Measurements from ENCODE around the gene HYAL1.
A peak's percentile ranks its signal among the peaks of the same experiment; 100 is the strongest.

Gene HYAL1

DNA sequence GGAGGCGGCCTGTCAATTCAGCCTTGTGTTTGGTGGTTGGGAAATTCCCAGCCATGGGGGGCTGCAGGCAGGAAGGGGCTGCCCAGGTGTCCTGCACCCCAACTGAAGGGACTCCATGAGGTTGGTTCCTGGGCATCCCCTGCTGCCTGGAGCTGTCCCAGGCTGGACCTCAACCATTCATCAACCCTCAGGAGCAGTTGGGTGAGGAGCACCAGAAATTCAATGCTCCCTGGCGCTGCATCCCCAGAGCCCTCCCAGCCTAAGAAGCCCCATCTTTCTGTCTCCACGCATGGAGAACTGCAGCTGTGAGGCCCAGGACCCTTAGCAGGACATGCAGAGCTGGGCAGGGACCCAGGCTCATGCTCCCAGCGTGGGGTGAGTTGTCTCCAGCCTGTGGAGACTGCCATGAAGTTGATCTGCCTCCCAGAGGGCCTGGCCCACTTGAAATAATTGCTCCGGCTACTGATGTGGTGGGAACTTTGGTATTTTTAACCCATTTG is 42.4 kb downstream of the HYAL1 start:
- DNase-seq (ENCODE audit: low read depth, low spot score): no peak
- Histone ChIP-seq H3K27me3 (ENCODE audit: insufficient read depth, insufficient read length) (no peaks in the 10 kb centered on the region), H3K36me3 (ENCODE audit: insufficient read depth, insufficient read length, low read length) (peaks cover 40% of the 10 kb centered on the region), H3K4me1 (ENCODE audit: insufficient read depth, insufficient read length) (peaks cover 55% of the 10 kb centered on the region), H3K9ac (ENCODE audit: insufficient read length, low read depth) (peak overlapping the region; percentile 94), H3K4me3 (ENCODE audit: insufficient read length, low read depth) (peak overlapping the region; percentile 45), H3K9me3 (ENCODE audit: insufficient read depth, low read length) (no peaks in the 10 kb centered on the region)
- TF ChIP-seq ZNF274 (IDR thresholded peaks at IDR 0.05; ENCODE audit: low read depth, low read length) (no peak), YY1 (IDR thresholded peaks at IDR 0.05; ENCODE audit: insufficient read depth, insufficient read length) (no peak), SUZ12 (IDR thresholded peaks at IDR 0.05; ENCODE audit: extremely low read depth, insufficient read depth, insufficient read length) (no peak)

GRCh38 chr3:50260027-50260941 is 43.1 kb downstream of the HYAL1 start:
- peak; percentile 86 for DNase-seq (ENCODE audit: low read depth, low spot score)
- Histone ChIP-seq H3K9ac (ENCODE audit: insufficient read length, low read depth) (peak overlapping the region; percentile 94), H3K9me3 (ENCODE audit: insufficient read depth, low read length) (no peaks in the 10 kb centered on the region), H3K27me3 (ENCODE audit: insufficient read depth, insufficient read length) (no peaks in the 10 kb centered on the region), H3K4me3 (ENCODE audit: insufficient read length, low read depth) (peak overlapping the region; percentile 45), H3K36me3 (ENCODE audit: insufficient read depth, insufficient read length, low read length) (peaks cover 44% of the 10 kb centered on the region), H3K4me1 (ENCODE audit: insufficient read depth, insufficient read length) (peaks cover 51% of the 10 kb centered on the region)
- TF ChIP-seq ZNF274 (IDR thresholded peaks at IDR 0.05; ENCODE audit: low read depth, low read length) (no peak), SUZ12 (IDR thresholded peaks at IDR 0.05; ENCODE audit: extremely low read depth, insufficient read depth, insufficient read length) (no peak), YY1 (IDR thresholded peaks at IDR 0.05; ENCODE audit: insufficient read depth, insufficient read length) (no peak)

- H3K36me3 ChIP-seq (ENCODE audit: insufficient read depth, insufficient read length, low read length): peaks cover 52% of the 10 kb centered on the region
- no peak for DNase-seq (ENCODE audit: low read depth, low spot score)
- peak overlapping the region; percentile 45 for H3K4me3 ChIP-seq (ENCODE audit: insufficient read length, low read depth)
- H3K9ac ChIP-seq (ENCODE audit: insufficient read length, low read depth): peak overlapping the region; percentile 36
- peaks cover 52% of the 10 kb centered on the region for H3K4me1 ChIP-seq (ENCODE audit: insufficient read depth, insufficient read length)
- H3K9me3 ChIP-seq (ENCODE audit: insufficient read depth, low read length): no peaks in the 10 kb centered on the region
- H3K27me3 ChIP-seq (ENCODE audit: insufficient read depth, insufficient read length): no peaks in the 10 kb centered on the region
- TF ChIP-seq YY1 (IDR thresholded peaks at IDR 0.05; ENCODE audit: insufficient read depth, insufficient read length): no peak
- TF ChIP-seq ZNF274 (IDR thresholded peaks at IDR 0.05; ENCODE audit: low read depth, low read length): no peak
- no peak for TF ChIP-seq SUZ12 (IDR thresholded peaks at IDR 0.05; ENCODE audit: extremely low read depth, insufficient read depth, insufficient read length)
Observed at GRCh38 chr3:50259432-50260026, 43.8 kb downstream of the HYAL1 start.

DNA sequence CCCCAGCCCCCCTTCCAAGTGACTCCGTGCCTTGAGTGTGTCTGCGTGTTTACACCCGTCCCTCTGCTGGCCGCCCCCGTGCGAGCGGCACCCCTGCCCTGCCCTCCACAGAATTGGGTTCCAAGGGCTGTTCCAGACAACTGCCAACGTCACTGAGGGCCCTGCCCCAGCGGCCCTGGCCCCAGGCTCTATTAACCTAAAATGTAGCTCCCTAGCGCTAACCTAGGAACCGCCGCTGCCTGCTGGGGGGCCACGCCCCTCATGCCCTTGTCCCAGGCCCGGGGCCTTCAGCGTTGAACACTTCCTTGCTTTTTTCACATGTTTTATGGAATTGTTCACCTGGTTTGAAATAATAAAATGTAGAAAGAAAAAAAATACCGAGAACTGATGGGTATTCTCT is 44.4 kb downstream of the HYAL1 start:
- Histone ChIP-seq H3K9ac (ENCODE audit: insufficient read length, low read depth) (no peak overlapping the region), H3K9me3 (ENCODE audit: insufficient read depth, low read length) (no peaks in the 10 kb centered on the region), H3K27me3 (ENCODE audit: insufficient read depth, insufficient read length) (no peaks in the 10 kb centered on the region), H3K36me3 (ENCODE audit: insufficient read depth, insufficient read length, low read length) (peaks cover 57% of the 10 kb centered on the region), H3K4me1 (ENCODE audit: insufficient read depth, insufficient read length) (peaks cover 50% of the 10 kb centered on the region), H3K4me3 (ENCODE audit: insufficient read length, low read depth) (no peak overlapping the region)
- no peak for DNase-seq (ENCODE audit: low read depth, low spot score)
- no peak for TF ChIP-seq SUZ12 (IDR thresholded peaks at IDR 0.05; ENCODE audit: extremely low read depth, insufficient read depth, insufficient read length)
- no peak for TF ChIP-seq YY1 (IDR thresholded peaks at IDR 0.05; ENCODE audit: insufficient read depth, insufficient read length)

DNA sequence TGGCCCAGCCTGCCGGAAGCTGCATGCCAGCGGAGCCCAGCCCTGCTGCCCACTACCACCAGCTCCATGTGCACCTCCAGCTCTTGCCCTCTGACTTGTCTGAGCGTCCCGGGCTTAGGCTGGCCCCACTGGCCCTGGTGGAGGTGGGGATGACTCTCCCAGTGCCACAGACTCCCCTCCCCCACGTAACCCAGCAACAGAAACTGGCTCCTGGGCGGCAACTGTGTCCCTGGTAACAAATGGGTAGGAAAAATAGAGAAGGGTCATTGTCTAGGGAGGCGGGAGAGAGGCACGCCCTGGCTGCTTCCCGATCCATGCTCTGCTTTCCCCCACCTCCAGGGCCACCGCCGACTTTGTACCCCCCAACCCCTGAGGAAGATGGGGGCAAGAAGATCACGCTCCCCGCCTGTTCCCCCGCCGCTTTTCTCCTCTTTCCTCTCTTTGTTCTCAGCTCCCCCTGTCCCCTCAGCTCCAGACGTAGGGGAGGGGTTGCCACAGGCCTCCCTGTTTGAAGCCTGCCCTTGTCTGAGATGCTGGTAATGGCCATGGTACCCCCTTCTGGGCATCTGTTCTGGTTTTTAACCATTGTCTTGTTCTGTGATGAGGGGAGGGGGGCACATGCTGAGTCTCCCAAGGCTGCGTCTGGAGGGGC is 45.2 kb downstream of the HYAL1 start:
- no peak for DNase-seq (ENCODE audit: low read depth, low spot score)
- H3K36me3 ChIP-seq (ENCODE audit: insufficient read depth, insufficient read length, low read length): peaks cover 63% of the 10 kb centered on the region
- TF ChIP-seq SUZ12 (IDR thresholded peaks at IDR 0.05; ENCODE audit: extremely low read depth, insufficient read depth, insufficient read length) (no peak), ZNF274 (IDR thresholded peaks at IDR 0.05; ENCODE audit: low read depth, low read length) (no peak), YY1 (IDR thresholded peaks at IDR 0.05; ENCODE audit: insufficient read depth, insufficient read length) (no peak)
- peaks cover 50% of the 10 kb centered on the region for H3K4me1 ChIP-seq (ENCODE audit: insufficient read depth, insufficient read length)
- H3K27me3 ChIP-seq (ENCODE audit: insufficient read depth, insufficient read length): no peaks in the 10 kb centered on the region
- H3K4me3 ChIP-seq (ENCODE audit: insufficient read length, low read depth): no peak overlapping the region
- H3K9me3 ChIP-seq (ENCODE audit: insufficient read depth, low read length): no peaks in the 10 kb centered on the region
- peak overlapping the region; percentile 6 for H3K9ac ChIP-seq (ENCODE audit: insufficient read length, low read depth)

DNA sequence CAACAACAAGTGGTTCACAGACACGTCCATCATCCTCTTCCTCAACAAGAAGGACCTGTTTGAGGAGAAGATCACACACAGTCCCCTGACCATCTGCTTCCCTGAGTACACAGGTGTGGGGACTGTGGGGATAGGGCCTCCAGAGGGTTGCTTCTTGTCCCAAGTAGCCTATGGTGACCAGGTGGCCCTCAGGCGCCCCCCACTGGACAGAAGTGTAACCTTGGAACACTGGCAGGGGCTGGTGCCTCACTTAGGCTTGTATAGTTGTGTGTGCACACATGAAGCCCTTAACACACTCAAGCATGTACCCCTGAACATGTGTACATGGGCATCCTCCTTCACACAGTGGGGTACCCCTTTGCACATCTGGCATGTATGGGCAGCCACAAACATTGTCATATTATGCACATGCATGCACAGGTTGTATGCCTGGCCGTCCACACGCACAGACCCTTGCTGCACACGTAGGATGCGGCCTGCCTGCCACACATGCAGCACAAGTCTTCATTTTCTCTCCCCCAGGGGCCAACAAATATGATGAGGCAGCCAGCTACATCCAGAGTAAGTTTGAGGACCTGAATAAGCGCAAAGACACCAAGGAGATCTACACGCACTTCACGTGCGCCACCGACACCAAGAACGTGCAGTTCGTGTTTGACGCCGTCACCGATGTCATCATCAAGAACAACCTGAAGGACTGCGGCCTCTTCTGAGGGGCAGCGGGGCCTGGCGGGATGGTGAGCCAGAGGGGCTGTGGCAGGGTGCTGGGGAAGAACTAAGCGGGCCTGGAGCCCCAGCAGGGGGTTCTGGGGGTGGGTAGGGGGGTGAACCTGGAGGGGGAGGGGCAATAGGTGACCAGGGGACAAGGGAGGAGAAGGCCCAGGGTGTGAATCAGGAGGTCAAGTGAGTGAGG is 46.1 kb downstream of the HYAL1 start:
- DNase-seq (ENCODE audit: low read depth, low spot score): no peak
- TF ChIP-seq YY1 (IDR thresholded peaks at IDR 0.05; ENCODE audit: insufficient read depth, insufficient read length) (no peak), SUZ12 (IDR thresholded peaks at IDR 0.05; ENCODE audit: extremely low read depth, insufficient read depth, insufficient read length) (no peak), ZNF274 (IDR thresholded peaks at IDR 0.05; ENCODE audit: low read depth, low read length) (no peak)
- Histone ChIP-seq H3K4me3 (ENCODE audit: insufficient read length, low read depth) (no peak overlapping the region), H3K27me3 (ENCODE audit: insufficient read depth, insufficient read length) (no peaks in the 10 kb centered on the region), H3K4me1 (ENCODE audit: insufficient read depth, insufficient read length) (peaks cover 48% of the 10 kb centered on the region), H3K36me3 (ENCODE audit: insufficient read depth, insufficient read length, low read length) (peaks cover 71% of the 10 kb centered on the region), H3K9ac (ENCODE audit: insufficient read length, low read depth) (peak overlapping the region; percentile 52), H3K9me3 (ENCODE audit: insufficient read depth, low read length) (no peaks in the 10 kb centered on the region)

Data from NT2/D1 (cell line).